NB4 (cell line): Measurements from ENCODE around the gene SMARCAL1.

ENCODE experiments used
- MYC ChIP-seq: IDR thresholded peaks from 2 replicates; pipeline ENCODE4 v1.6.1; 2011; ENCODE audit warnings: low read depth, low read length
- TF ChIP-seq, protein P1 (sequence below): IDR thresholded peaks from one replicate; pipeline ENCODE4 v1.5.1; 2012; ENCODE audit warnings: low read depth, low read length

DNA sequence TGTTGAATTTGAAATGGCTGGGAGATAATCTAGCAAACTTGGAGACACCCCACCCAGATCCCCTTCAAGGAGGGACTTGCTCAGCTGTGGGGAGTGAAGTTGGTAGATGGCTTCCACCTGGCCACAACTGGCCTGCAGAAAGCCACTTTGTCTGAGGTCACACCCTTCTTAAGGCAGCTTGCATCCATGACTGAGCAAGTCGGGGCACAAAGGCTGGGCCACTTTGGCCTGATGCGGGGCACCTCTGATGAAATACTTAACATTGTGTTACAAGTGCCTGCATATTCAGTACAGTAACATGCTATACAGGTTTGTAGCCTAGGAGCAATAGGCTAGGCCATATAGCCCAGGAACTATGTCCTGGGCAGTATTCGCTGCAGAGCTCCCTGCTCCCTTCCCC is 73.0 kb downstream of the SMARCAL1 start:
- TF ChIP-seq, protein P1, sequence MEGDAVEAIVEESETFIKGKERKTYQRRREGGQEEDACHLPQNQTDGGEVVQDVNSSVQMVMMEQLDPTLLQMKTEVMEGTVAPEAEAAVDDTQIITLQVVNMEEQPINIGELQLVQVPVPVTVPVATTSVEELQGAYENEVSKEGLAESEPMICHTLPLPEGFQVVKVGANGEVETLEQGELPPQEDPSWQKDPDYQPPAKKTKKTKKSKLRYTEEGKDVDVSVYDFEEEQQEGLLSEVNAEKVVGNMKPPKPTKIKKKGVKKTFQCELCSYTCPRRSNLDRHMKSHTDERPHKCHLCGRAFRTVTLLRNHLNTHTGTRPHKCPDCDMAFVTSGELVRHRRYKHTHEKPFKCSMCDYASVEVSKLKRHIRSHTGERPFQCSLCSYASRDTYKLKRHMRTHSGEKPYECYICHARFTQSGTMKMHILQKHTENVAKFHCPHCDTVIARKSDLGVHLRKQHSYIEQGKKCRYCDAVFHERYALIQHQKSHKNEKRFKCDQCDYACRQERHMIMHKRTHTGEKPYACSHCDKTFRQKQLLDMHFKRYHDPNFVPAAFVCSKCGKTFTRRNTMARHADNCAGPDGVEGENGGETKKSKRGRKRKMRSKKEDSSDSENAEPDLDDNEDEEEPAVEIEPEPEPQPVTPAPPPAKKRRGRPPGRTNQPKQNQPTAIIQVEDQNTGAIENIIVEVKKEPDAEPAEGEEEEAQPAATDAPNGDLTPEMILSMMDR = no peak
- no peak for TF ChIP-seq MYC
